Measurements from ENCODE around the gene ACER3.

- TF ChIP-seq CTCF (IDR thresholded peaks at IDR 0.05; ENCODE audit: insufficient read depth, low read depth, low read length) (no peak), EZH2 (IDR thresholded peaks at IDR 0.05; ENCODE audit: insufficient read depth, low read length) (no peak)
Observed at GRCh38 chr11:76897233-76897632, 36.5 kb downstream of the ACER3 start.

All from astrocyte (in vitro differentiated cells and primary cell).